Endothelial cell of umbilical vein (primary cell): ENCODE measurements around the gene OGFRL1. TPM values are rescaled to one million over a fixed set of nuclear protein-coding genes. Genes with fewer than 3 reads are reported as not detected.

Source experiments
- BruUV-seq: library from RNA; stranded (reverse); fragments of 400-500 nt; replicated peaks from 2 replicates; lab custom pipeline; 2021; lab: Mats Ljungman, UMichigan
- CTCF ChIA-PET: fragments of 300-600, 350-600 bp; sonication (Branson Sonifier 250); formaldehyde crosslinking; loops from one replicate; lab custom pipeline; 2021; ENCODE audit warnings: antibody characterized with exemption, inconsistent platforms; lab: Charles Lee
- POLR2A ChIA-PET: fragments of 300-600, 350-600 bp; sonication (Branson Sonifier 250); formaldehyde crosslinking; loops from one replicate; lab custom pipeline; 2021; ENCODE audit warnings: antibody characterized with exemption, inconsistent platforms; lab: Charles Lee
- DNase-seq: peaks from one replicate; pipeline ENCODE4 v3.0.0-alpha.2; 2011; ENCODE audit warnings: low read depth, low spot score
- FAIRE-seq: peaks from 2 replicates; lab custom pipeline; 2011; peaks lifted over from hg19 to GRCh38; lab: Jason Lieb, UNC
- H2AFZ ChIP-seq: 2 replicates; pipeline ENCODE4 v1.6.0; 2012; ENCODE audit warnings: low read depth, low read length, control low read depth, inconsistent platforms
- H3K27ac ChIP-seq: 2 replicates; pipeline ENCODE4 v1.5.1; 2011; ENCODE audit warnings: low read depth, mild to moderate bottlenecking, control low read depth, low read length, moderate library complexity; ENCODE audit not compliant: insufficient read depth
- H3K27me3 ChIP-seq, 2 experiments: 2 replicates each; pipeline versions ENCODE4 v1.6.0 to v1.6.1; 2011; ENCODE audit warnings: low read length in 2 of 2, mixed read lengths in 1 of 2; ENCODE audit not compliant: control insufficient read depth in 2 of 2, insufficient read depth in 2 of 2
- H3K36me3 ChIP-seq, 2 experiments: 2 replicates in 1 of 2; 3 replicates in 1 of 2; pipeline ENCODE4 v1.5.1; 2011; ENCODE audit warnings: low read length in 2 of 2, mild to moderate bottlenecking in 1 of 2, moderate library complexity in 1 of 2; ENCODE audit not compliant: control insufficient read depth in 2 of 2, insufficient read depth in 2 of 2; ENCODE audit errors: extremely low read depth in 1 of 2
- H3K4me1 ChIP-seq: 3 replicates; pipeline ENCODE4 v1.5.1; 2011; ENCODE audit warnings: mild to moderate bottlenecking, low read length; ENCODE audit not compliant: control insufficient read depth, insufficient read depth; ENCODE audit errors: extremely low read depth
- H3K4me2 ChIP-seq: 2 replicates; pipeline ENCODE4 v1.6.1; 2011; ENCODE audit warnings: low read length, control low read depth, mixed read lengths; ENCODE audit not compliant: insufficient read depth
- H3K4me3 ChIP-seq, 3 experiments: fragments of 200-600 bp in 1 of 3; sonication (generic), shearing (Covaris generic) in 1 of 3; replicated peaks in 1 of 3; 2 replicates each; pipeline ENCODE4 v1.5.1; 2011 to 2016; ENCODE audit warnings: control low read depth in 3 of 3, low read length in 3 of 3, mild to moderate bottlenecking in 2 of 3, inconsistent platforms in 1 of 3, low read depth in 1 of 3, moderate library complexity in 1 of 3; ENCODE audit not compliant: insufficient read depth in 1 of 3
- H3K79me2 ChIP-seq: 2 replicates; pipeline ENCODE4 v1.6.0; 2012; ENCODE audit warnings: low read length, inconsistent platforms; ENCODE audit not compliant: control insufficient read depth, insufficient read depth
- H3K9ac ChIP-seq: replicated peaks from 2 replicates; pipeline ENCODE3; 2011; ENCODE audit warnings: low read length, control low read depth; ENCODE audit not compliant: insufficient read depth; ENCODE audit errors: extremely low read depth
- H3K9me1 ChIP-seq: replicated peaks from 3 replicates; pipeline ENCODE4 v1.6.0; 2011; ENCODE audit warnings: mild to moderate bottlenecking, low read length; ENCODE audit not compliant: control insufficient read depth, insufficient read depth; ENCODE audit errors: extremely low read depth
- H3K9me3 ChIP-seq: replicated peaks from 2 replicates; pipeline ENCODE4 v1.5.1; 2012; ENCODE audit warnings: low read length, inconsistent platforms; ENCODE audit not compliant: control insufficient read depth, insufficient read depth
- H4K20me1 ChIP-seq: replicated peaks from 2 replicates; pipeline ENCODE3; 2011; ENCODE audit warnings: mild to moderate bottlenecking, low read length; ENCODE audit not compliant: control insufficient read depth, insufficient read depth; ENCODE audit errors: extremely low read depth
- CTCF ChIP-seq, 2 donors: IDR thresholded peaks; 1 replicate in 1 of 2; 2 replicates in 1 of 2; pipeline ENCODE4 v1.5.1; 2011; ENCODE audit warnings: low read length in 2 of 2, mild to moderate bottlenecking in 2 of 2, moderate library complexity in 2 of 2, control low read depth in 1 of 2, inconsistent platforms in 1 of 2, low read depth in 1 of 2; ENCODE audit not compliant: insufficient read depth in 1 of 2; ENCODE audit errors: extremely low read depth in 1 of 2
- EZH2 ChIP-seq: IDR thresholded peaks from 2 replicates; pipeline ENCODE4 v1.6.1; 2012; ENCODE audit warnings: borderline replicate concordance, low read depth, mild to moderate bottlenecking, moderate library complexity, low read length, inconsistent platforms; ENCODE audit not compliant: severe bottlenecking
- FOS ChIP-seq: IDR thresholded peaks from 2 replicates; pipeline ENCODE4 v1.6.1; 2011; ENCODE audit warnings: mild to moderate bottlenecking, low read length, moderate library complexity, borderline replicate concordance; ENCODE audit not compliant: insufficient read depth
- GATA2 ChIP-seq: IDR thresholded peaks from 2 replicates; pipeline ENCODE4 v1.7.0; 2011; ENCODE audit warnings: low read depth, mild to moderate bottlenecking, moderate library complexity, mixed read lengths, low read length; ENCODE audit not compliant: insufficient read length, insufficient read depth
- JUN ChIP-seq: IDR thresholded peaks from 2 replicates; pipeline ENCODE4 v1.6.1; 2011; ENCODE audit warnings: borderline replicate concordance, low read depth; ENCODE audit not compliant: insufficient read length, insufficient read depth
- MAX ChIP-seq: IDR thresholded peaks from 2 replicates; pipeline ENCODE4 v1.6.1; 2011; ENCODE audit not compliant: insufficient read depth, insufficient read length
- MYC ChIP-seq: IDR thresholded peaks from one replicate; pipeline ENCODE4 v1.6.1; 2011; ENCODE audit warnings: mild to moderate bottlenecking, low read depth, low read length
- POLR2A ChIP-seq: IDR thresholded peaks from 2 replicates; pipeline ENCODE4 v1.6.1; 2012; ENCODE audit warnings: low read depth, mild to moderate bottlenecking, control low read depth, low read length
- POLR2AphosphoS5 ChIP-seq: IDR thresholded peaks from 2 replicates; pipeline ENCODE4 v1.6.1; 2012; ENCODE audit warnings: low read depth, mild to moderate bottlenecking, control low read depth, low read length, moderate library complexity; ENCODE audit not compliant: insufficient read depth
- dilution Hi-C: fragments of 300-500 bp; cut with MboI; formaldehyde crosslinking; loops from one replicate; pipeline ENCODE4 v1.15.0; 2019; ENCODE audit warnings: low sequenced_read_pairs; ENCODE audit not compliant: extremely low pct_ligation_motif_present
- intact Hi-C: fragments of 100-400 bp; cut with micrococcal nuclease; formaldehyde crosslinking; loops from one replicate; pipeline ENCODE4 v1.10.0; 2022
- polyA plus RNA-seq, 4 experiments: library from polyadenylated mRNA; depleted of rRNA in 3 of 4; stranded (reverse) in 3 of 4; unstranded in 1 of 4; fragments of >200 nt; gene quantifications; 2 replicates each; pipeline versions ENCODE4 v1.2.1 to v1.2.3, GENCODE V29; 2011 to 2012; ENCODE audit warnings: missing spikeins in 1 of 4
- total RNA-seq: library from RNA; stranded (reverse); gene quantifications from 2 replicates; pipeline ENCODE4 v1.2.3, GENCODE V29; 2021

Gene OGFRL1
- total and polyA plus RNA-seq, 2 donors (not counting 3 experiments of a cell fraction or from before 2014, with no cell fraction given): 3.4 to 19.4 TPM

- intact Hi-C loops: loop anchor here (10.0 kb wide), 1 partner anchor 646 kb away; no protein-coding TSS in a partner anchor
- TF ChIP-seq POLR2AphosphoS5 (no peak), EZH2 (no peak), FOS (no peak), MAX (no peak), POLR2A (no peak), GATA2 (no peak), CTCF (IDR thresholded peaks at IDR 0.05; ENCODE audit: extremely low read depth in 1 of 2, insufficient read depth in 1 of 2, low read depth in 1 of 2, low read length in 2 of 2) (no peak), JUN (no peak), MYC (no peak)
- Histone ChIP-seq H3K4me2 (no peak overlapping the region), H3K9ac (no peak overlapping the region), H3K27ac (no peak overlapping the region), H3K9me3 (no peaks in the 10 kb centered on the region), H3K9me1 (no peaks in the 10 kb centered on the region), H3K79me2 (no peaks in the 10 kb centered on the region), H3K36me3 (no peaks in the 10 kb centered on the region), H3K27me3 (no peaks in the 10 kb centered on the region), H3K4me1 (no peaks in the 10 kb centered on the region), H3K4me3 (no peak overlapping the region), H4K20me1 (no peaks in the 10 kb centered on the region), H2AFZ (no peak overlapping the region)
- dilution Hi-C loops: no loop called here
- DNase-seq: no peak
- ChIA-PET CTCF (interaction anchor here (1.3 to 2.9 kb wide), 8 partner anchors 15 to 164 kb away, joined by 3 to 98 read pairs (median 8); partner anchors contain the start of gene OGFRL1), POLR2A (no interaction called here)
- FAIRE-seq: no peak
- no TSS peak for BruUV-seq
Measured at GRCh38 chr6:71351190-71351589, 62.6 kb downstream of the OGFRL1 start.
